ENCODE measurements around the gene DOCK2. TPM values are rescaled to one million over a fixed set of nuclear protein-coding genes. Genes with fewer than 3 reads are reported as not detected.

The DOCK2 gene
- polyA plus RNA-seq, 3 donors = 57.5 to 178 (median 115) TPM

GRCh38 chr5:170000155-170000554, 363.1 kb downstream of the DOCK2 start:
- H3K9me3 ChIP-seq (replicated peaks in 1 of 2; ENCODE audit: control insufficient read depth in 1 of 2, insufficient read depth in 1 of 2, low read length in 2 of 2) = no peaks in the 10 kb centered on the region
- peaks cover 28% of the 10 kb centered on the region for H4K20me1 ChIP-seq (ENCODE audit: insufficient read depth, low read length)
- no peak overlapping the region for H3K27ac ChIP-seq (ENCODE audit: low read depth in 1 of 2, low read length in 2 of 2)
- H3K27me3 ChIP-seq (ENCODE audit: control insufficient read depth in 2 of 2, insufficient read depth in 2 of 2, low read length in 2 of 2) = no peaks in the 10 kb centered on the region
- peak overlapping the region in 1 of 7 donors; percentile 38 for H3K27ac Mint-ChIP-seq
- no peak for TF ChIP-seq CTCF (IDR thresholded peaks at IDR 0.05)
- no peak overlapping the region for H3K9ac ChIP-seq (ENCODE audit: insufficient read depth, low read length, poor library complexity, severe bottlenecking)
- no CpG with 5 or more reads among the region's 2 CpGs for WGBS (ENCODE audit: insufficient coverage)
- no peaks in the 10 kb centered on the region for H3K4me1 ChIP-seq (ENCODE audit: control insufficient read depth in 1 of 2, insufficient read depth in 2 of 2, low read length in 2 of 2)
- intact Hi-C loops (cut with micrococcal nuclease) = no loop called here
- peaks cover 78 to 87% of the 10 kb centered on the region in 2 donors for H3K36me3 ChIP-seq (replicated peaks in 1 of 2; ENCODE audit: control insufficient read depth in 1 of 2, insufficient read depth in 2 of 2, low read length in 2 of 2)
- H3K27me3 Mint-ChIP-seq (ENCODE audit: low read depth in 3 of 3) = no peaks in the 10 kb centered on the region
- no peaks in the 10 kb centered on the region for H3K79me2 ChIP-seq (ENCODE audit: insufficient read depth, low read length)
- no peak overlapping the region for H3K4me3 Mint-ChIP-seq
- peaks cover 0 to 3% (median 0%) of the 10 kb centered on the region in 7 donors for H3K9me3 Mint-ChIP-seq
- no peaks in the 10 kb centered on the region for H3K4me1 Mint-ChIP-seq
- H3K4me3 ChIP-seq (replicated peaks in 1 of 3; ENCODE audit: low read depth in 2 of 3, low read length in 3 of 3) = no peak overlapping the region
- H2AFZ ChIP-seq (ENCODE audit: insufficient read depth, low read depth, low read length, poor library complexity, severe bottlenecking) = no peak overlapping the region
- no peak for DNase-seq
- H3K4me2 ChIP-seq (replicated peaks; ENCODE audit: extremely low read depth, low read length, poor library complexity, severe bottlenecking) = no peak overlapping the region
- H3K36me3 Mint-ChIP-seq = peaks cover 77 to 81% of the 10 kb centered on the region in 2 donors

DNA sequence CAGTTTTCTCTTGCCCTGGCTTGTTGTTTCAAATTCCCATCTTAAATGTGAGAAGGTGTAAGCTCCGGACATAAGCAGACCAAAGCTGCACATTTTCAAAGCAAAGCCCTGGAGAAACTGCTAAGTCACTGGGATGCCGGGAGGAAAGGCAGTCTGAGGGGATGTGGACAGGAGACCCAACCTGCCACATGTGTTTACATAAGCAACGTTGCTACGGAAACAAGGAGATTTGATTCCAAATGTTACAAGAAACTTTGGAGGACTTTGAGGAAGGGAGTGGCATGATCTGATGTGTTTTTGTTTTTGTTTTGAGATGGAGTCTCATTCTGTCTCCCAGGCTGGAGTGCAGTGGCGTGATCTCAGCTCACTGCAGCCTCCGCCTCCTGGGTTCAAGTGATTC, 368.9 kb downstream of the DOCK2 start:
- no peak overlapping the region for H2AFZ ChIP-seq (ENCODE audit: insufficient read depth, low read depth, low read length, poor library complexity, severe bottlenecking)
- H3K36me3 ChIP-seq (replicated peaks in 1 of 2; ENCODE audit: control insufficient read depth in 1 of 2, insufficient read depth in 2 of 2, low read length in 2 of 2) = peaks cover 69 to 90% of the 10 kb centered on the region in 2 donors
- no peak overlapping the region for H3K4me3 Mint-ChIP-seq
- no peaks in the 10 kb centered on the region for H3K9me3 ChIP-seq (replicated peaks in 1 of 2; ENCODE audit: control insufficient read depth in 1 of 2, insufficient read depth in 1 of 2, low read length in 2 of 2)
- TF ChIP-seq CTCF (IDR thresholded peaks at IDR 0.05) = no peak
- no peaks in the 10 kb centered on the region for H3K4me1 Mint-ChIP-seq
- no peak for DNase-seq
- no peak overlapping the region for H3K4me2 ChIP-seq (replicated peaks; ENCODE audit: extremely low read depth, low read length, poor library complexity, severe bottlenecking)
- no peaks in the 10 kb centered on the region for H3K4me1 ChIP-seq (ENCODE audit: control insufficient read depth in 1 of 2, insufficient read depth in 2 of 2, low read length in 2 of 2)
- peaks cover 0 to 3% (median 0%) of the 10 kb centered on the region in 7 donors for H3K9me3 Mint-ChIP-seq
- H3K79me2 ChIP-seq (ENCODE audit: insufficient read depth, low read length) = no peaks in the 10 kb centered on the region
- H3K27me3 Mint-ChIP-seq (ENCODE audit: low read depth in 3 of 3) = peaks cover 0 to 1% (median 0%) of the 10 kb centered on the region in 3 donors
- H3K27me3 ChIP-seq (ENCODE audit: control insufficient read depth in 2 of 2, insufficient read depth in 2 of 2, low read length in 2 of 2) = no peaks in the 10 kb centered on the region
- no peak overlapping the region for H3K27ac ChIP-seq (ENCODE audit: low read depth in 1 of 2, low read length in 2 of 2)
- no peak overlapping the region for H3K4me3 ChIP-seq (replicated peaks in 1 of 3; ENCODE audit: low read depth in 2 of 3, low read length in 3 of 3)
- peaks cover 19% of the 10 kb centered on the region for H4K20me1 ChIP-seq (ENCODE audit: insufficient read depth, low read length)
- H3K36me3 Mint-ChIP-seq = peaks cover 75 to 86% of the 10 kb centered on the region in 2 donors
- WGBS (ENCODE audit: insufficient coverage) = 83% methylated on average over 2 of the region's 6 CpGs
- no peak overlapping the region for H3K9ac ChIP-seq (ENCODE audit: insufficient read depth, low read length, poor library complexity, severe bottlenecking)
- intact Hi-C loops (cut with micrococcal nuclease) = no loop called here
- peak overlapping the region in 1 of 7 donors; percentile 75 for H3K27ac Mint-ChIP-seq

All from CD14-positive monocyte (primary cell).